HUES64 (cell line): ENCODE results near the gene LDLRAD3.

ENCODE experiments used
- H3K27ac ChIP-seq: 2 replicates; pipeline ENCODE4 v1.7.0; 2013; ENCODE audit warnings: low read depth, low read length, inconsistent platforms
- H3K27me3 ChIP-seq: 2 replicates; pipeline ENCODE4 v1.6.1; 2013; ENCODE audit warnings: mild to moderate bottlenecking, low read length; ENCODE audit not compliant: insufficient read depth
- H3K36me3 ChIP-seq: 2 replicates; pipeline ENCODE4 v1.6.1; 2013; ENCODE audit warnings: mild to moderate bottlenecking, low read length; ENCODE audit not compliant: insufficient read depth
- H3K4me1 ChIP-seq: 2 replicates; pipeline ENCODE4 v1.6.1; 2013; ENCODE audit warnings: mild to moderate bottlenecking, low read length, moderate library complexity; ENCODE audit not compliant: insufficient read depth
- H3K4me3 ChIP-seq: 2 replicates; pipeline ENCODE4 v1.5.1; 2013; ENCODE audit warnings: mild to moderate bottlenecking, low read length, moderate library complexity
- H3K9ac ChIP-seq: 2 replicates; pipeline ENCODE4 v1.6.1; 2013; ENCODE audit warnings: mild to moderate bottlenecking, low read depth, low read length
- H3K9me3 ChIP-seq: 2 replicates; pipeline ENCODE4 v1.6.1; 2013; ENCODE audit warnings: low read depth, low read length; ENCODE audit not compliant: insufficient read depth
- WGBS: fragments of 150-250, 120-280 bp; methylation state at CpG from one replicate; pipeline ENCODE4 v1.1.7; 2013; ENCODE audit warnings: missing lambda C conversion rate; 5-methylcytosine and 5-hydroxymethylcytosine counted together

Gene LDLRAD3

DNA sequence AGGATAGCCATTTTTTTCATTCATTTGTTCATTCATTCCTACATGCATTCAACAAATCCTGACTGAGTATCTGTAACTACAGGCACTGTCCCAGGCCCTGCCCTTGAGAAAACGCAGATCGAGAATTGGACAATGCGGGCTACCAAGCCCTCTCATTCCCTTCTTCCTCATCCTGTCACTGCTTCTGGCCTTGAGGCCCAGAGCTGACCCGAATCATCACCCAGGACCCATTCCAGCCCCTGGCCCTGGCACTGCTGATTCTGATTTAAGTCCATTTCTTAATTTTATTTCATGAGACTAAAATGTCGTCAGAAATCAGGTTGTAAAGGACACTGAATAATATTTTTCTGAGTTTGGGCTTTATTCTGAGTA, 321.1 kb downstream of the LDLRAD3 start:
- no peaks in the 10 kb centered on the region for H3K4me1 ChIP-seq
- no peaks in the 10 kb centered on the region for H3K36me3 ChIP-seq
- no peak overlapping the region for H3K27ac ChIP-seq
- 93% methylated on average over 5 of the region's 5 CpGs for WGBS
- H3K27me3 ChIP-seq, result no peaks in the 10 kb centered on the region
- H3K9ac ChIP-seq, result no peak overlapping the region
- no peak overlapping the region for H3K4me3 ChIP-seq
- H3K9me3 ChIP-seq, result no peaks in the 10 kb centered on the region

DNA sequence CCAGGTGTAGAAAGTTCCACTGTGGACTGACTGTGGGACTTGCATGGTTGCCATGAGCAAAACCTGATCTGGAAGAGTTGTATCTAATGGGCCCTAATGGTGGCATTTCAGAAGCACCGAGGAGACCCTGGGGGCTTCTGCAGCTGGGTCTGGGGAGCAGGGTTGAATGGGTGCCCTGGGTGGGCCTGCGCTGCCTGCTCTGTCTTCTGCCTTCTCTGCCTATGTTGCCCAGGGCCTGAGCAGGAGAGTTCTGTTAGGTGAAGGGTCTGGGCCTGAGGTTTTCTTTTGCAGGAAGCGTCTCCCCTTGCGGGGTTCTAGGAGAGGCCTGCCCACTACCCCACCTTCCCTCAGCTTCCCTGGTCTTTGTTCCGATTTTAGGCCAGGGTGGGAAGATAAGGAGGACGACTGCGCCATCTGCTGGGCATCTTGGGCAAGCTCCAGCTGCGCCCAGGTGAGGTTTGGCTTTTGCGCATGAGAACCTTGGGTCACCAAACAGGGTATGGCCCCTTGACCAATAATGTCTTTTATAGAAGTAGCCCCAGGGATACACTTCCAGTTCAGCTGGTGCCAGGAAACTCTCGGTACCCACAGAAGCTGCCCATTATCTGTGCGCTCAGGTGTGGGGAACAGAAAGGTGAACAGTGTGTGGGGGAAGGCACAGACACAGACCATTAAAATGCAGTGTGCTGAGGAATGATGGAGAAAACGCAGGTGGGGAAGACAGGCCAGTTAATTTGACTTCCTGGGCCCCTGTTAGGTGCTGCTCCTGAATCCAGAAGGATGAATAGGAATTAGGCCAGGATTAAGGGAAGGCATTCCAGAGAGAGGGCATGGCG, 322.1 kb downstream of the LDLRAD3 start:
- H3K4me3 ChIP-seq, result no peak overlapping the region
- H3K9me3 ChIP-seq, result no peaks in the 10 kb centered on the region
- H3K36me3 ChIP-seq, result no peaks in the 10 kb centered on the region
- no peaks in the 10 kb centered on the region for H3K27me3 ChIP-seq
- 40% methylated on average over 11 of the region's 13 CpGs for WGBS
- H3K4me1 ChIP-seq, result no peaks in the 10 kb centered on the region
- H3K27ac ChIP-seq, result no peak overlapping the region
- H3K9ac ChIP-seq, result no peak overlapping the region

GRCh38 chr11:36266767-36267166, 322.9 kb downstream of the LDLRAD3 start:
- no peaks in the 10 kb centered on the region for H3K36me3 ChIP-seq

DNA sequence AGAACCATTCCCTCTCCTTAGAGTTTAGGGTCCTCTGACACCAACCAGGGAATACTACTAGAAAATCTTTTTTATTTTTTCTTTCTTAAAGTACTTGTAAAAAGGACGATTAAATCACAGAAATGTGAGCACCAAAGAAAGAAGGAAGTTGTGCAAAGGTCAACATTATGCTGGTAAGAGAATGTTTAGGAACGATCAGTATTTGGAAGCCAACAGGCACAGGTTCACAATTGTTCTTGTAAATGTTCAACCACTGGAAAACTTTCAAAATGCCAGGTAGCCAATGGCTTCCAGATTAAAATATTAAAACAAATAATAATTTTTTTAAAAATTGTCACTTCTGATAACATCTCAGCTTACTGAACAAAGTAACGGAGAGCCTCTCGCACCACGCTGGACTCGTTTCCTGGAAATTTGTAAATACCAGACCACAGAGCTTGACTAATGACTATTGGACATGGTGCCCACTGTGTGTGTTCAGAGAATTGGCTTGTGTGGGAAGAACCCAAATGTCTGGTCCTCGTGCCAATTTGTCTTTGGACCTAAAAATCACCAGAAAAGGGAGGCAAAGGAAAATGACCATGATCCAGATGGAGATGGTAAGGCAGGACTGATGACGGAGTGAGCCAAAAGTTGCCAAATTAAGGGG, 324.6 kb downstream of the LDLRAD3 start:
- Histone ChIP-seq H3K9me3 (no peaks in the 10 kb centered on the region), H3K27ac (no peak overlapping the region), H3K9ac (no peak overlapping the region), H3K4me3 (no peak overlapping the region), H3K27me3 (no peaks in the 10 kb centered on the region), H3K4me1 (no peaks in the 10 kb centered on the region), H3K36me3 (peaks cover 6% of the 10 kb centered on the region; the same call in 1 of the 2 replicates)
- 82% methylated on average over 8 of the region's 8 CpGs for WGBS

More at GRCh38 chr11:36266767-36267166, 322.9 kb downstream of the LDLRAD3 start:
- Histone ChIP-seq H3K27me3 (no peaks in the 10 kb centered on the region), H3K9ac (no peak overlapping the region), H3K27ac (no peak overlapping the region), H3K9me3 (no peaks in the 10 kb centered on the region), H3K4me3 (no peak overlapping the region), H3K4me1 (no peaks in the 10 kb centered on the region)
- 49% methylated on average over 4 of the region's 5 CpGs for WGBS

DNA sequence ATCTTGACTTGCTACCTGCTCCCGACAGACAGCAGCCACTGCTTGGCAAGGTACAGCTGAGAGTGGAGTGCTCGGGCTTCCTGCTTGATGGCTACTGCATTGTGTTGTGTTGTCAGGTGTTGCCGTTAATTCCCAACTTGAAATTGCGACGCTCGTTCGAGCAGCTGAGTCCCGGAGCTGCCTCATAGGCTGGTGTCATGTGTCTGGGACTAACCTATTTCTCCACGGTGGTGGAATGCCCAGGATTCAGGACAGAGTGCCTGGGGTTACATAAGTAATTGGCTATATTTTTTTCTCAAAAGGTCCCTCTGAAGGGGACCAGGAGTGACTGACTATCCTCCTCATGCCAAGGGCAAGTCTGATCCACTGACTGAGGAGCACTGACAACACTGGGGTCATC, 326.8 kb downstream of the LDLRAD3 start:
- H3K9ac ChIP-seq, result no peak overlapping the region
- WGBS, result 94% methylated on average over 9 of the region's 9 CpGs
- no peaks in the 10 kb centered on the region for H3K4me1 ChIP-seq
- H3K36me3 ChIP-seq, result peaks cover 6% of the 10 kb centered on the region; the same call in 1 of the 2 replicates
- H3K4me3 ChIP-seq, result no peak overlapping the region
- no peak overlapping the region for H3K27ac ChIP-seq
- no peaks in the 10 kb centered on the region for H3K9me3 ChIP-seq
- H3K27me3 ChIP-seq, result no peaks in the 10 kb centered on the region

DNA sequence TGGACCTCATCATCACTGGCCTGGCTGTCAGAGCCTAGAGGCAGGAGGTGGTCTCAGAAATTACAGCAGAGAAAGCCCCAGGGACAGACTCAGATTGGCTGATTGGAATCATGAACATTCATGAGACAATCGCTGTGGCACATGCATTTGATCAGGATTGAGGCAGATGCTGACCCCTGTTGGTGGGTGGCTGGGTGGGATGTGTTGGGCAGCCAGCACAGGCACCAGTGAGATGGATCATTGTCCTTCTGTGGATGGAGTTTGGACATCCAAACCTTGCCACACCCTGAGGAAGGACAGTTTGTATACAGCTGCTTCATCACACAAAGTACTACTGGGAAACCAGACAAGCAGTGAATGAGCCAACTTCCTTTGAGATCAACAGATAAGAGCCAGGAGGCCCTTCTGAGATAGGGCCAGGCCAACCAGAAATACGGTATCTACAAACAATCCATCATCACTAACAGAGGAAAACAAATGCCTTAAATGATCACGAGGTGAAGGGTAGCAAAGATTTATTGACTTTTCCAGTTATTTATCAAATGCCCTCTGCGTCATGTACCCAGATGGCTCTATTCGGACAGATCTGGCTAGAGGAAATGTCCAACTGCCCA, 328.0 kb downstream of the LDLRAD3 start:
- no peaks in the 10 kb centered on the region for H3K4me1 ChIP-seq
- no peaks in the 10 kb centered on the region for H3K9me3 ChIP-seq
- H3K36me3 ChIP-seq, result peaks cover 9% of the 10 kb centered on the region; the same call in 1 of the 2 replicates
- no peaks in the 10 kb centered on the region for H3K27me3 ChIP-seq
- H3K27ac ChIP-seq, result no peak overlapping the region
- no peak overlapping the region for H3K9ac ChIP-seq
- H3K4me3 ChIP-seq, result no peak overlapping the region
- WGBS, result 96% methylated on average over 5 of the region's 5 CpGs

DNA sequence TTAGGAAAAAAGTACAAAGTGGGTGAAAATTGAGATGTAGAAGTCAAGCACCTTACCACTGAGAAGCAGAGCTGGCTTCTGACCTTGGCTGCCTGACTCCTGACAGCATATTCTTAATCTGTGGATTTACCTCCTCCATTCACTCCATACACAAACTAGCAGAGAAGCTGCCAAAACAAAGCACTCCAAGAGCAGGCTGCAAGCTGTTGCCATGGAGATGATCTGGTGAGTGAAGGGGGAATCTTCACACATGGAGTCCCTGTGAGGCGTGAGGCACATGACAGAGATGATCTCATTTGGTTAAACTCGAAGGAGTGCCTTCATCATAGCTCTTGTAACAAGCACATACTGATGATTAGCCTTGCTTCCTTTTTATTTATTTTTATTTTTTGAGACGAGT, 329.2 kb downstream of the LDLRAD3 start:
- no peak overlapping the region for H3K27ac ChIP-seq
- H3K9ac ChIP-seq, result no peak overlapping the region
- H3K4me3 ChIP-seq, result no peak overlapping the region
- H3K4me1 ChIP-seq, result no peaks in the 10 kb centered on the region
- peaks cover 9% of the 10 kb centered on the region; the same call in 1 of the 2 replicates for H3K36me3 ChIP-seq
- WGBS, result 89% methylated on average over 3 of the region's 3 CpGs
- no peaks in the 10 kb centered on the region for H3K27me3 ChIP-seq
- H3K9me3 ChIP-seq, result no peaks in the 10 kb centered on the region

GRCh38 chr11:36274414-36274813, 330.6 kb downstream of the LDLRAD3 start:
- Histone ChIP-seq H3K27me3 (no peaks in the 10 kb centered on the region), H3K27ac (no peak overlapping the region), H3K4me1 (no peaks in the 10 kb centered on the region), H3K9me3 (no peaks in the 10 kb centered on the region), H3K36me3 (peaks cover 9% of the 10 kb centered on the region; the same call in 1 of the 2 replicates), H3K9ac (no peak overlapping the region), H3K4me3 (no peak overlapping the region)
- 94% methylated on average over 7 of the region's 7 CpGs for WGBS

DNA sequence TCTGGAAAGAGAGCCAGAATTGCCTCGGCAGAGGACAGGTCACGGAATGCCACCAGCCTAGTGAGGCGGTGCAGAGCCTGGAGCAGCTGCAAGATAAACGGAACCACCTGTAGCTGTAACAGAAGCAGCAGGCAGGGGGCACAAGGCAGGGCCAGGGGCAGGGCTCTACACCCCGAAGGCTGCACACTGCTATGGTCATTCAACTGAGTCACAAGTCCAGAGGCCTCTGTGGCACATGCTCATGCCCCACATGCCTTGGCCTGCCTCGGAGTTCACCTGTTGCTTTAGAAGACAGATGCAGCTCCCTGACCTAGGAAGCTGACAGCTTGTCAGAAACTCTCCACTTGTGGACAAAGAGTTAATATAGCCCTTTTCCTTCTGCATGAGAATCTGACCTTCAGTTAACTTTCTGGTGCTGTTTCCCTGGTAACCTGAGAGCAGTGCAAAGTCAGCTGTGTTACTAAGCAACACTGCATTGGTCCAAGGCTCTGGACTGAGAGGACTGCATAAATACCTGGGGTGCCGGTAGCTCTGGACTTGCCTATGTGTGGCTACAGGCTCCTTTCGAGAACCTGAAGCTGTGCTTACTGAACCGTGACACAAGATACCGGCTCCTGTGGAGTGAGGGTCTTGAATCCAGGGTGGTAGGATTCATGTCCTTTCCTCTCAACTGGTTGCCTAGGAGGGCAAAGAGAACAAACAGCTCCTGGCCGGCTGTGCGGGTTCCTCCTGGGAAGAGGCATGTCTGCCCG, 334.8 kb downstream of the LDLRAD3 start:
- H3K27ac ChIP-seq, result no peak overlapping the region
- H3K9me3 ChIP-seq, result no peaks in the 10 kb centered on the region
- WGBS, result 88% methylated on average over 13 of the region's 13 CpGs
- no peak overlapping the region for H3K9ac ChIP-seq
- H3K4me1 ChIP-seq, result no peaks in the 10 kb centered on the region
- H3K36me3 ChIP-seq, result 0 out of 2 replicates have a peak, but pooled peaks cover 3% of the 10 kb centered on the region
- H3K27me3 ChIP-seq, result no peaks in the 10 kb centered on the region
- H3K4me3 ChIP-seq, result no peak overlapping the region

DNA sequence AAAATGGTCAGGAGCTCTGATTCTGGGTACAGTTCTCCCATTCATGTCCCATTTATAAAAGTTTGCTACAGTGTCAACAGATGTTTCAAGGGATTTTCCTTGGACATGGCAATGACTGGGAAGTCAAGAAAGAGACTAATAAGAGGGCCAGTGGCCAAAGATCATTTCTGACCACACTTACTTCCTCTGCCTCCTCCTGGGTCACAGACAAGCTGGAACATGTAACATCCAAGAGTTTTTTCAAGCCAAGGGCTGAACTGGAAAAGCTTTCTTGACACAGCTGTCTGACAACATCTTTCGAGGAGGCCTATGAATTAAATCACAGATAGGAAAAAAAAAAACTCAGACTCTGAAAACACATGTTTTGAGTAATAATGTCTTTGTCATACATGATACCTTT, 336.7 kb downstream of the LDLRAD3 start:
- Histone ChIP-seq H3K4me1 (no peaks in the 10 kb centered on the region), H3K36me3 (0 out of 2 replicates have a peak, but pooled peaks cover 3% of the 10 kb centered on the region), H3K4me3 (no peak overlapping the region), H3K9ac (no peak overlapping the region), H3K27me3 (no peaks in the 10 kb centered on the region), H3K9me3 (no peaks in the 10 kb centered on the region), H3K27ac (no peak overlapping the region)
- 100% methylated on average over 1 of the region's 1 CpG for WGBS
